GM23338 (cell line): ENCODE data around the gene SLC4A9. TPM values are rescaled to one million over a fixed set of nuclear protein-coding genes. Genes with fewer than 3 reads are reported as not detected.

ENCODE experiments used
- ATAC-seq: fragments of 200-7000 bp; cut with Tn5 transposase; 3 replicates; pipeline ENCODE4 v1.9.1; 2020
- DNase-seq: peaks from one replicate; pipeline ENCODE4 v3.0.0-alpha.2; 2015; ENCODE audit warnings: low spot score
- H2AFZ ChIP-seq: fragments of 200-600 bp; sonication (generic); 2 replicates; pipeline ENCODE4 v1.8.0; 2016; ENCODE audit warnings: antibody characterized with exemption, mild to moderate bottlenecking, moderate library complexity
- H3F3A ChIP-seq: fragments of 200-600 bp; sonication (generic); replicated peaks from 2 replicates; pipeline ENCODE4 v1.8.0; 2017; ENCODE audit warnings: antibody characterized with exemption, mixed run types, low read depth
- H3K27ac ChIP-seq: fragments of 200-600 bp; sonication (generic); 2 replicates; pipeline ENCODE4 v1.6.1; 2016; ENCODE audit warnings: low read depth
- H3K27me3 ChIP-seq: fragments of 200-600 bp; sonication (generic); 2 replicates; pipeline ENCODE4 v1.8.0; 2016; ENCODE audit warnings: mild to moderate bottlenecking, mixed run types, moderate library complexity; ENCODE audit not compliant: insufficient read depth
- H3K36me3 ChIP-seq: fragments of 200-600 bp; sonication (generic); 2 replicates; pipeline ENCODE4 v1.8.0; 2016; ENCODE audit warnings: mild to moderate bottlenecking; ENCODE audit not compliant: insufficient read depth
- H3K4me1 ChIP-seq: fragments of 200-600 bp; sonication (generic); 2 replicates; pipeline ENCODE4 v1.8.0; 2016; ENCODE audit warnings: mild to moderate bottlenecking, moderate library complexity; ENCODE audit not compliant: insufficient read depth
- H3K4me2 ChIP-seq: fragments of 200-600 bp; sonication (generic); 2 replicates; pipeline ENCODE4 v1.7.1; 2017; ENCODE audit warnings: mixed run types
- H3K4me3 ChIP-seq: fragments of 200-600 bp; sonication (generic); 2 replicates; pipeline ENCODE4 v1.6.1; 2016; ENCODE audit warnings: mixed run types
- H3K79me2 ChIP-seq: fragments of 200-600 bp; sonication (generic); replicated peaks from 2 replicates; pipeline ENCODE4 v1.8.0; 2017; ENCODE audit warnings: mild to moderate bottlenecking; ENCODE audit not compliant: insufficient read depth
- H3K9me2 ChIP-seq: fragments of 200-600 bp; sonication (generic); 2 replicates; pipeline ENCODE4 v1.8.0; 2017; ENCODE audit not compliant: insufficient read depth
- H4K20me1 ChIP-seq: fragments of 200-600 bp; sonication (generic); replicated peaks from 2 replicates; pipeline ENCODE4 v1.8.0; 2017; ENCODE audit warnings: mild to moderate bottlenecking; ENCODE audit not compliant: insufficient read depth
- H3K27ac Mint-ChIP-seq: 2 replicates; pipeline ENCODE4 v1.8.0; 2020; ENCODE audit warnings: inconsistent platforms, mild to moderate bottlenecking, moderate library complexity, mixed read lengths
- H3K27me3 Mint-ChIP-seq: 3 replicates; pipeline ENCODE4 v1.8.0; 2022; ENCODE audit warnings: low read depth, mild to moderate bottlenecking, moderate library complexity, mixed read lengths, inconsistent platforms; ENCODE audit not compliant: insufficient read depth, poor library complexity
- H3K36me3 Mint-ChIP-seq: 3 replicates; pipeline ENCODE4 v1.8.0; 2021; ENCODE audit warnings: low read depth, mild to moderate bottlenecking, inconsistent platforms, moderate library complexity, mixed read lengths
- H3K4me1 Mint-ChIP-seq: 3 replicates; pipeline ENCODE4 v1.8.0; 2020; ENCODE audit warnings: mild to moderate bottlenecking, inconsistent platforms, mixed read lengths
- H3K4me3 Mint-ChIP-seq: 3 replicates; pipeline ENCODE4 v1.8.0; 2021; ENCODE audit warnings: moderate library complexity, mild to moderate bottlenecking, inconsistent platforms, mixed read lengths
- H3K9me3 Mint-ChIP-seq: 3 replicates; pipeline ENCODE4 v1.8.0; 2020; ENCODE audit warnings: moderate library complexity, mild to moderate bottlenecking, inconsistent platforms, mixed read lengths
- CREB1 ChIP-seq: fragments of 250-450 bp; sonication (Bioruptor Pico); IDR thresholded peaks from 2 replicates; pipeline ENCODE4 v1.5.0; 2020; ENCODE audit warnings: low read depth, mild to moderate bottlenecking, moderate library complexity
- EZH2 ChIP-seq: fragments of 200-600 bp; sonication (generic); IDR thresholded peaks from one replicate; pipeline ENCODE4 v1.8.0; 2017; ENCODE audit warnings: antibody characterized with exemption, mild to moderate bottlenecking, low read depth; ENCODE audit not compliant: unreplicated experiment
- EZH2phosphoT487 ChIP-seq: fragments of 200-600 bp; sonication (generic); IDR thresholded peaks from one replicate; pipeline ENCODE4 v1.8.1; 2018; ENCODE audit warnings: antibody characterized with exemption; ENCODE audit not compliant: unreplicated experiment
- JUNB ChIP-seq: IDR thresholded peaks from one replicate; pipeline ENCODE4 v1.6.1; 2016; ENCODE audit warnings: antibody characterized with exemption; ENCODE audit not compliant: unreplicated experiment
- NANOG ChIP-seq: IDR thresholded peaks from 2 replicates; pipeline ENCODE4 v1.6.1; 2016; ENCODE audit warnings: antibody characterized with exemption, borderline replicate concordance
- POLR2AphosphoS5 ChIP-seq: IDR thresholded peaks from 2 replicates; pipeline ENCODE4 v1.6.1; 2016; ENCODE audit warnings: antibody characterized with exemption, low read depth
- STAT1 ChIP-seq: IDR thresholded peaks from one replicate; pipeline ENCODE4 v1.6.1; 2016; ENCODE audit warnings: antibody characterized with exemption; ENCODE audit not compliant: unreplicated experiment
- ZNF114 ChIP-seq: fragments of 250-450 bp; sonication (Bioruptor Pico); IDR thresholded peaks from 2 replicates; pipeline ENCODE4 v1.5.0; 2020; ENCODE audit warnings: mild to moderate bottlenecking, moderate library complexity
- ZNF331 ChIP-seq: fragments of 250-450 bp; sonication (Bioruptor Pico); IDR thresholded peaks from 2 replicates; pipeline ENCODE4 v1.5.0; 2020; ENCODE audit warnings: low read depth, mild to moderate bottlenecking, moderate library complexity
- polyA plus RNA-seq: library from polyadenylated mRNA; unstranded; fragments of >200 nt; fragmentation: Nextera tagmentation; extraction: Ambion mirVana; gene quantifications from 2 replicates; pipeline ENCODE4 v1.2.1, GENCODE V29; 2016
- total RNA-seq: library from RNA; depleted of rRNA; stranded (reverse); fragments of >200 nt; shearing (Covaris generic); gene quantifications from 2 replicates; pipeline ENCODE4 v1.2.3, GENCODE V29; 2014
- TF ChIP-seq, protein P1 (sequence below): IDR thresholded peaks from 2 replicates; pipeline ENCODE4 v1.6.1; 2016; ENCODE audit warnings: antibody characterized with exemption
- TF ChIP-seq, protein P2 (sequence below): IDR thresholded peaks from one replicate; pipeline ENCODE4 v1.6.1; 2018; ENCODE audit warnings: antibody characterized with exemption; ENCODE audit not compliant: unreplicated experiment
- TF ChIP-seq, protein P3 (sequence below), 2 experiments: fragments of 200-600 bp in 1 of 2; sonication (generic) in 1 of 2; conservative IDR thresholded peaks; 2 replicates each; pipeline versions ENCODE4 v1.5.1 to v1.6.1; 2016 to 2017; ENCODE audit warnings: antibody characterized with exemption in 2 of 2, low read depth in 2 of 2, mild to moderate bottlenecking in 2 of 2, moderate library complexity in 1 of 2

The SLC4A9 gene
- total and polyA plus RNA-seq, 2 experiments from 2014 or later: 0.08 TPM; not detected in 1

DNA sequence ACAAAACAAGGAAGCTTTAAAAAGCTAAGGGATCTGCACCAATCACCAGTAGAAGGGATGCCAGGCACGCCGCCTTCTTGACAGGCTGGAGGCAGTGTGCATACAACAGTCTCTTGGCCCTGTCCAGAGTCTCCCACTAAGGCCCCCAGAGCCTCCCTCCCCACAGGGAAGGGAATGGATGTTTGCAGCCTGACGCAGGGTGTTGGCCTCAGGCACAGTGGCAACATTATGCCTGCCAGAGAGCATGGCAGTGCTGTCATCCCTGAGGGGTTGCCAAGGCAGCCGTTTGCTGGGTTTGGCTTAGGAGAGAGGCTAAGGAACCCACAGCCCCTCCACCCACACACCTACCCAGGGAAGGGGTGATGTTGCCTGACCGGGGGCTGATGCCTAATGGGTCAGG lies 18.4 kb upstream of the SLC4A9 start:
- Histone ChIP-seq H3K27me3 (peaks cover 15% of the 10 kb centered on the region), H3K9me2 (no peaks in the 10 kb centered on the region), H3K4me1 (peaks cover 8% of the 10 kb centered on the region), H4K20me1 (no peaks in the 10 kb centered on the region; the same call in 1 of the 2 replicates), H3F3A (0 out of 2 replicates have a peak, but pooled peaks cover 3% of the 10 kb centered on the region), H3K27ac (no peak overlapping the region), H3K36me3 (no peaks in the 10 kb centered on the region), H3K4me2 (no peak overlapping the region), H3K79me2 (no peaks in the 10 kb centered on the region), H3K4me3 (no peak overlapping the region), H2AFZ (no peak overlapping the region)
- Mint-ChIP-seq H3K4me1 (peaks cover 14% of the 10 kb centered on the region), H3K27ac (no peak overlapping the region), H3K4me3 (no peak overlapping the region), H3K27me3 (peaks cover 12% of the 10 kb centered on the region), H3K36me3 (peaks cover 3% of the 10 kb centered on the region; the same call in 1 of the 3 replicates), H3K9me3 (no peaks in the 10 kb centered on the region; the same call in 2 of the 3 replicates)
- DNase-seq: no peak
- no peak for ATAC-seq
- TF ChIP-seq, protein P1, sequence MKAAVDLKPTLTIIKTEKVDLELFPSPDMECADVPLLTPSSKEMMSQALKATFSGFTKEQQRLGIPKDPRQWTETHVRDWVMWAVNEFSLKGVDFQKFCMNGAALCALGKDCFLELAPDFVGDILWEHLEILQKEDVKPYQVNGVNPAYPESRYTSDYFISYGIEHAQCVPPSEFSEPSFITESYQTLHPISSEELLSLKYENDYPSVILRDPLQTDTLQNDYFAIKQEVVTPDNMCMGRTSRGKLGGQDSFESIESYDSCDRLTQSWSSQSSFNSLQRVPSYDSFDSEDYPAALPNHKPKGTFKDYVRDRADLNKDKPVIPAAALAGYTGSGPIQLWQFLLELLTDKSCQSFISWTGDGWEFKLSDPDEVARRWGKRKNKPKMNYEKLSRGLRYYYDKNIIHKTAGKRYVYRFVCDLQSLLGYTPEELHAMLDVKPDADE: no peak
- no peak for TF ChIP-seq CREB1
- TF ChIP-seq, protein P2, sequence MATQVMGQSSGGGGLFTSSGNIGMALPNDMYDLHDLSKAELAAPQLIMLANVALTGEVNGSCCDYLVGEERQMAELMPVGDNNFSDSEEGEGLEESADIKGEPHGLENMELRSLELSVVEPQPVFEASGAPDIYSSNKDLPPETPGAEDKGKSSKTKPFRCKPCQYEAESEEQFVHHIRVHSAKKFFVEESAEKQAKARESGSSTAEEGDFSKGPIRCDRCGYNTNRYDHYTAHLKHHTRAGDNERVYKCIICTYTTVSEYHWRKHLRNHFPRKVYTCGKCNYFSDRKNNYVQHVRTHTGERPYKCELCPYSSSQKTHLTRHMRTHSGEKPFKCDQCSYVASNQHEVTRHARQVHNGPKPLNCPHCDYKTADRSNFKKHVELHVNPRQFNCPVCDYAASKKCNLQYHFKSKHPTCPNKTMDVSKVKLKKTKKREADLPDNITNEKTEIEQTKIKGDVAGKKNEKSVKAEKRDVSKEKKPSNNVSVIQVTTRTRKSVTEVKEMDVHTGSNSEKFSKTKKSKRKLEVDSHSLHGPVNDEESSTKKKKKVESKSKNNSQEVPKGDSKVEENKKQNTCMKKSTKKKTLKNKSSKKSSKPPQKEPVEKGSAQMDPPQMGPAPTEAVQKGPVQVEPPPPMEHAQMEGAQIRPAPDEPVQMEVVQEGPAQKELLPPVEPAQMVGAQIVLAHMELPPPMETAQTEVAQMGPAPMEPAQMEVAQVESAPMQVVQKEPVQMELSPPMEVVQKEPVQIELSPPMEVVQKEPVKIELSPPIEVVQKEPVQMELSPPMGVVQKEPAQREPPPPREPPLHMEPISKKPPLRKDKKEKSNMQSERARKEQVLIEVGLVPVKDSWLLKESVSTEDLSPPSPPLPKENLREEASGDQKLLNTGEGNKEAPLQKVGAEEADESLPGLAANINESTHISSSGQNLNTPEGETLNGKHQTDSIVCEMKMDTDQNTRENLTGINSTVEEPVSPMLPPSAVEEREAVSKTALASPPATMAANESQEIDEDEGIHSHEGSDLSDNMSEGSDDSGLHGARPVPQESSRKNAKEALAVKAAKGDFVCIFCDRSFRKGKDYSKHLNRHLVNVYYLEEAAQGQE: no peak
- TF ChIP-seq ZNF331 (CRISPR knock-in tag): no peak
- no peak for TF ChIP-seq NANOG
- TF ChIP-seq STAT1: no peak

DNA sequence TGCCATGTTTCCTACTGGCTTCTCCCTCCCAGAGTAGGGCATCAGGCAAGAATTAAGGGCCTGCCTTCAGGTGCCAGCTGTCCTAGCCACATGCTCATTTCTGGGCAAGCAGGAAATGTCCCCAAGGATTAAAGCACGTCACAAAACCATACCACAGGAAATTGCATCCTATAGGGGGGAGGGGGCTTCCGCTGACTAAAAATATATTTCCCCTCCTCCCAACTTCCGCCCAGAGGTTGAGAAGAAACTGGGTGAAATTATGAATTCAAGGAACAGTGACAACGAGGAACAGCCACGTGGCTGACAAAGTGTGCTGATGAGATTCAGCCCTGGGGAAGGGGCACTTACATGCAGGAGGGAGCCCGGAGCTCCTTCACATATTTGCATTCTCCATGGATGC lies 17.7 kb upstream of the SLC4A9 start:
- H2AFZ ChIP-seq: no peak overlapping the region
- Mint-ChIP-seq H3K9me3 (no peaks in the 10 kb centered on the region; the same call in 2 of the 3 replicates), H3K4me3 (no peak overlapping the region), H3K36me3 (peaks cover 3% of the 10 kb centered on the region; the same call in 1 of the 3 replicates), H3K4me1 (peaks cover 20% of the 10 kb centered on the region), H3K27me3 (peaks cover 14% of the 10 kb centered on the region), H3K27ac (no peak overlapping the region)
- peaks cover 13% of the 10 kb centered on the region for H3K4me1 ChIP-seq
- H3K4me3 ChIP-seq: no peak overlapping the region
- no peak overlapping the region for H3K4me2 ChIP-seq
- no peaks in the 10 kb centered on the region for H3K36me3 ChIP-seq
- peaks cover 15% of the 10 kb centered on the region for H3K27me3 ChIP-seq
- H4K20me1 ChIP-seq: no peaks in the 10 kb centered on the region; the same call in 1 of the 2 replicates
- H3F3A ChIP-seq: peaks cover 7% of the 10 kb centered on the region; the same call in 1 of the 2 replicates
- ATAC-seq: no peak
- no peak for TF ChIP-seq EZH2phosphoT487
- no peak for TF ChIP-seq CREB1
- TF ChIP-seq STAT1: no peak
- TF ChIP-seq, protein P2: no peak
- TF ChIP-seq NANOG: no peak
- no peak for TF ChIP-seq POLR2AphosphoS5
- TF ChIP-seq JUNB: no peak
- TF ChIP-seq, protein P3, sequence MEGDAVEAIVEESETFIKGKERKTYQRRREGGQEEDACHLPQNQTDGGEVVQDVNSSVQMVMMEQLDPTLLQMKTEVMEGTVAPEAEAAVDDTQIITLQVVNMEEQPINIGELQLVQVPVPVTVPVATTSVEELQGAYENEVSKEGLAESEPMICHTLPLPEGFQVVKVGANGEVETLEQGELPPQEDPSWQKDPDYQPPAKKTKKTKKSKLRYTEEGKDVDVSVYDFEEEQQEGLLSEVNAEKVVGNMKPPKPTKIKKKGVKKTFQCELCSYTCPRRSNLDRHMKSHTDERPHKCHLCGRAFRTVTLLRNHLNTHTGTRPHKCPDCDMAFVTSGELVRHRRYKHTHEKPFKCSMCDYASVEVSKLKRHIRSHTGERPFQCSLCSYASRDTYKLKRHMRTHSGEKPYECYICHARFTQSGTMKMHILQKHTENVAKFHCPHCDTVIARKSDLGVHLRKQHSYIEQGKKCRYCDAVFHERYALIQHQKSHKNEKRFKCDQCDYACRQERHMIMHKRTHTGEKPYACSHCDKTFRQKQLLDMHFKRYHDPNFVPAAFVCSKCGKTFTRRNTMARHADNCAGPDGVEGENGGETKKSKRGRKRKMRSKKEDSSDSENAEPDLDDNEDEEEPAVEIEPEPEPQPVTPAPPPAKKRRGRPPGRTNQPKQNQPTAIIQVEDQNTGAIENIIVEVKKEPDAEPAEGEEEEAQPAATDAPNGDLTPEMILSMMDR (conservative IDR thresholded peaks at IDR 0.05; ENCODE audit: low read depth in 2 of 2): no peak
- no peak for TF ChIP-seq ZNF114 (CRISPR knock-in tag)
- no peak for TF ChIP-seq EZH2
- H3K79me2 ChIP-seq: no peaks in the 10 kb centered on the region
- H3K9me2 ChIP-seq: no peaks in the 10 kb centered on the region
- H3K27ac ChIP-seq: no peak overlapping the region
- DNase-seq: no peak
